H54 (cell line): Measurements from ENCODE around the gene ITGAL.
"Not testable (repeated sequence)": the region's sequence is repeated elsewhere in the genome, so short reads cannot be mapped to it uniquely, and the experiment has no call there.

ENCODE experiments used
- DNase-seq: peaks from one replicate; pipeline ENCODE4 v3.0.0; 2011; ENCODE audit warnings: low spot score, mixed read lengths; ENCODE audit not compliant: insufficient read length
- FAIRE-seq: peaks from 3 replicates; lab custom pipeline; 2011; peaks lifted over from hg19 to GRCh38; lab: Jason Lieb, UNC
- POLR2A ChIP-seq: IDR thresholded peaks from 2 replicates; pipeline ENCODE4 v1.6.1; 2011; ENCODE audit warnings: low read depth, mild to moderate bottlenecking, low read length

ITGAL gene

DNA sequence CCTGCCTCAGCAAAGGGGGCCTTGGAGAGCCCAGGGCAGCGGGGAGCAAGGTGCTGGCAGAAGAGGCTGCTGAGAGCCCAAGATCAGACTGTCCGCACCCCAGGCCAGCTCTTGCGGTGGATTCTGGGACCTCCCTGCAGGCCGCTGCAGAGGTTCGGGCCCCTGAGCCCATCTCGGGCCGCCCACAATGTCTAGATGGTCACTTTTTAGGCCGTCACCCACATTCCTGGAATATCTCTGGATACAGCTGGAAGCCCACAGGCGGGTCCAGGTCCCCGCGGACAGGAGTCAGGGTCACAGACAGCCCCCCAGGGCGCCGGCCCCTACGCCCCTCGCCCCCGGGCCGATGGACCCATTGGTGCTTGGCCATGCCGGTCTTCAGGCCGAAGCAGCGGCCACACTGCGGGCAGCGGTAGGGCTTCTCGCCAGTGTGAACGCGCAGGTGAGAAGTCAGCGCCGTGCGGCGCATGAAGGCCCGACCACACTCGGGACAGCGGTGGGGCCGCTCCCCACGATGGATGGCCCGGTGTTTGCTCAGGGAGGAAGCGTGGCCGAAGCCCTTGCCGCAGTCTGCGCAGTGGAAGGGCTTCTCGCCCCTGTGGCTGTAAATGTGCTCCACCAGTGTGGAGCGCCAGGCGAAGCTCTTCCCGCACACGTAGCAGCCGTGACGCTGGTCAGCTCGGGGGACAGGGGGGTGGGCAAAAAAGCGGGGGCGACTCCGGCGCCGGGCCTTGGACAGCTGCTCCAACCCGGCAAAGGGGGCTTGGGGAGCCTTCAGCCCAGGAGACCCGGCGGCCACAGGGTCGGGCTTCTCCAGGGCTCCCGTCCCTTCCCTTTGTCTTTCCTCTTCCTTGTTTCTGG is 60.0 kb downstream of the ITGAL start:
- DNase-seq (no peak), FAIRE-seq (no peak)
- TF ChIP-seq POLR2A = no peak

DNA sequence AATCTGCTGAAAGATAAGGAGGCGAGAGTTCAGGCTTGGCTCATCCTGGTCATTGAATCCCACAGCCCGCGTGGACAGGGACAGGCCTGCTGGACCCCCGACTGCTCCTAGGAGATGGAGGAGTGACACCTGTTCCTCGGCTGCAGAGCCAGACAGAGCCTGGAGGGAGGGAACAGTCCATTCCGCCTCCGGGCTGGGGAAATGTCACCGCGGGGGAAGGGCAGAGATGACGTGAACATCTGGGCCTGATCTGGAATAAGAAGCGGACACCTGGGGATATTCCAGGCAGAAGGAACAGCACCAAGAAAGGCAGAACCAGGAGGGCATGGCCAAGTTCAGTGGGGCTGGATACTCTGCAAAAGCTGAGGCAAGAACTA is 60.6 kb downstream of the ITGAL start:
- DNase-seq = no peak
- FAIRE-seq = no peak
- no peak for TF ChIP-seq POLR2A

DNA sequence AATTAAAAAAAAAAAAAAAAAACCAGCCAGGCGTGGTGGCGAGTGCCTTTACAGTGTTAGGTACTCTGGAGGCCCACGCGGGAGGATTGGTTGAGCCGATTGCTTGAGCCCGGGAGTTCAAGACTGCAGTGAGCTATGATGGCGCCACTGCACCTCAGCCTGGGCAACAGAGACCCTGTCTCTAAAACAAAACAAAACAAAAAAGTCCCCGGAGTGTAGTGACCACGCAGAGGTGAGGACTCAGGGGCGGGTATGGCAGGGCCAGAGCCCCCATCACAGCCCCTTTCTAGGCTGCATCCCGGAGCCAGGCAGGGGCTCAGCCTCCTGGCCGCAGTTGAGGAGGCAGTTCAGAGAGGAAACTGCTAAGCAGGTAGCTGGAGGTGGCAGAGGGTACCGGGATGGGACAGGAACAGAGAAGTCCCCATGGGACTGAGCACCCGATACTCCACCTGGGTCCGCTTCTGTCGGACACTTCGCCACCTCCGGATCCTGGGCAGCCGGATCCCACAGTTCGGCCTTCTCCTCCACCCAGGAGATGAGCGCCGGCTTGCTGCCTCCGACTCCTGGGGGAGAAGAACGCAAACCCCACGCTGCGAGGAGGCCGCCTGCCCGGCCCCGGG is 61.3 kb downstream of the ITGAL start:
- FAIRE-seq (no peak), DNase-seq (no peak)
- no peak for TF ChIP-seq POLR2A

DNA sequence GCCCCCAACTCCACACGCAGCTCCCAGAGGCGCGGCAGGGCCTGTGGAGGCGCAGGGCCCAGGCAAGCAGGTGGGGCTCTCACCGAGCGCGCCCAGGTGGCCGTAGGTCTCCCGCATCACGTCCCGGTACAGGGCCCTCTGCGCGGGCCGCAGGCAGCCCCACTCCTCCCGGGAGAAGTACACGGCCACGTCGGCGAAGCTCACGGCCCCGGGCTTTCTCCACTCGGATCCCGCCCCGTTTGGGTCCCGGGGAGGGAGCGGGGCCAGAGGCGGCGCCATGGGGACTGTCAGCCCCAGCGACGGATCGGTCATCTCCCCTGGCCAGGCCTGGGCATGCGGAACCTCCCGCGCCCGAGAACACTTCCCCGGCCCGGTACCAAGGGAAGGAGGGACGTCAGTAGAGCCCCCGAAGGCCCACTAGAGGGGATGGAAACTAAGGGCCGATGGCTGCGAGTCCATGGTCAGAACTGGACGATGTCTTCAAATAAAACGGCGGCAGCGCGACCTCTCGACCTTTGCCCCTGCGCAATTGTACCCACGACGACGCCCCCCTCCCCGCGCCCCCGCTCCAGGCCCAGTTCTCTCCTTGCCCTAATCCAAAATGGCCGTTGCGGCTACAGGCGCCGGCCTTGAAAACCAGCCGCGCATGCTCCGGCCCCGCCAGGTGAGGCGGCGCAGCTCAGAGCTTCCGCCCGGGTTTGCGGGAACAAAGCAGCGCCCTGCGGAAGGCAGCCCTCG is 62.0 kb downstream of the ITGAL start, which contains the start of gene ZNF747:
TSS of gene ZNF747 (minus strand) at position 491 of the 738 bp plus-strand sequence. CDS start at position 312, 179 bp downstream.
- peak; percentile 28; the same call in 1 of the 2 replicates for TF ChIP-seq POLR2A
- peak; percentile 85 for DNase-seq
- FAIRE-seq = no peak

DNA sequence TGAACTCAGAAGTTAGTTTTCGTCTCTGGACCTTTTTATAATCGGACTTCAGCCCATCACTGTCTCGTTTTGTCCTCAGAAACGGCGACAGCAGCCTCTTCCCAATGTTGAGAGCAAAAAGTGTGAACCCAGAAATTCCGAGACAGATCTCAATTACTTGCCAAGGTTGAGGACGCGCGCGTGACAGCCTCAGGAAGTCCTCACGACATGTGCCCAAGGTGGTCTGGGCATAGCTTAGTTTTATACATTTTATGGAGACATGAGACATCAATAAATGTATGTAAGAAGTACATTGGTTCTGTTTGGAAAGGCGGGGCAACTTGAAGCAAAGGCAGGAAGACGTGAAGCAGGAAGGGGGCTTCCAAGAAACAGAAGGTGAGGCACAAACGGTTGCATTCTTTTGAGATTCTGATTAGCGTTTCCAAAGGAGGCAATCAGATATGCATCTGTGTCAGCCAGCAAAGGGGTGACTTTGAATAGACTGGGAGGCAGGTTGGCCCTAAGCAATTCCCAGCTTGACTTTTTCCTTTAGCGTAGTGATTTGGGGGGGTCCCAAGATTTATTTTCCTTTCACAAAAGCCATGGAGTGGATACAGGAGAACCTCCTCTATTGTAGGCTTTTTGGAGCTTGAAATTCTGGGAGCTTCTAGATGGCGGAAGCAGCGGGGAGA is 62.7 kb downstream of the ITGAL start:
- FAIRE-seq = no peak
- no peak for TF ChIP-seq POLR2A
- DNase-seq = no peak

DNA sequence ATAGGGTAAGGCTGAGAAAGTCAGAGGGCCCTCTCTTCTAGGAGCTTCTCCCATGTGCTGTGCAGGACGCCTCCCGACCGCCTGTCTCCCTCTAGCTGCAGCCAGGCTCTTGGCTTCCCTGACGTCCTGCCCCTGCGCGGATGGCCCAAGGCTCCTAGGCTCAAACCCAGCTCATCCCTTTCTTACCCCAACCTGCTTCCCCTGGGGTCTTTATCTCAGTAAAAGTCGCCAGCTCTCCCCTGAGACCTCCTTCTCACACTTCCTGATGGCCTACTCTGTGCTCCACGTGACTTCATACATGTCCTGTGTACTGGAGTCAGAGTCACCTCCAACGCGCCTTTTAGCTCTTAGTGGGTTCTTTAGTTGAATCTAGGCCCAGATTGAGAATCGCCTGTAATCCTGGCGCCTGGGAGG is 63.2 kb downstream of the ITGAL start:
- TF ChIP-seq POLR2A = no peak
- FAIRE-seq = no peak
- DNase-seq = no peak

DNA sequence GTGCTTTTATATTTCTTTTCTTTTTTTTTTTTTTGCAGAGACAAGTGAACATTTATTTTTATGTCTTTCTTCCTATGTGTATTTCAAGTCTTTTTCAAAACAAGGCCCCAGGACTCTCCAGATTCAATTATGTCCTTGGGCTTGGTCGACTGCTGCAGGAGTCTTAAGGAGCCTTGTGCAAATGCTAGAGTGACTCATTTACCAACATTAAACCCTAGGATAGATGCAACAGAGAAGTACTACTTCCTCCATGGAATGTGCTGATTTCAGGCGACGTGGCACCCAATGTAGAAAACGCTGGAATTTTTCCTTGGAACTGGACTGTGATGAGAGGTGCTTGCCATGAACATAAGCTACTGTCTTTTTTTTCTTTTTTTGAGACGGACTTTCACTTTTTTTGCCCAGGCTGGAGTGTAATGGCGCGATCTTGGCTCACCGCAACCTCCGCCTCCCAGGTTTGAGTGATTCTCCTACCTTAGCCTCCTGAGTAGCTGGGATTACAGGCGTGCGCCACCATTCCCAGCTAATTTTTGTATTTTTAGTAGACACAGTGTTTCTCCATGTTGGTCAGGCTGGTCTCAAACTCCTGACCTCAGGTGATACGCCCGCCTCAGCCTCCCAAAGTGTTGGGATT is 64.0 kb downstream of the ITGAL start:
- not testable (repeated sequence) for FAIRE-seq, DNase-seq

DNA sequence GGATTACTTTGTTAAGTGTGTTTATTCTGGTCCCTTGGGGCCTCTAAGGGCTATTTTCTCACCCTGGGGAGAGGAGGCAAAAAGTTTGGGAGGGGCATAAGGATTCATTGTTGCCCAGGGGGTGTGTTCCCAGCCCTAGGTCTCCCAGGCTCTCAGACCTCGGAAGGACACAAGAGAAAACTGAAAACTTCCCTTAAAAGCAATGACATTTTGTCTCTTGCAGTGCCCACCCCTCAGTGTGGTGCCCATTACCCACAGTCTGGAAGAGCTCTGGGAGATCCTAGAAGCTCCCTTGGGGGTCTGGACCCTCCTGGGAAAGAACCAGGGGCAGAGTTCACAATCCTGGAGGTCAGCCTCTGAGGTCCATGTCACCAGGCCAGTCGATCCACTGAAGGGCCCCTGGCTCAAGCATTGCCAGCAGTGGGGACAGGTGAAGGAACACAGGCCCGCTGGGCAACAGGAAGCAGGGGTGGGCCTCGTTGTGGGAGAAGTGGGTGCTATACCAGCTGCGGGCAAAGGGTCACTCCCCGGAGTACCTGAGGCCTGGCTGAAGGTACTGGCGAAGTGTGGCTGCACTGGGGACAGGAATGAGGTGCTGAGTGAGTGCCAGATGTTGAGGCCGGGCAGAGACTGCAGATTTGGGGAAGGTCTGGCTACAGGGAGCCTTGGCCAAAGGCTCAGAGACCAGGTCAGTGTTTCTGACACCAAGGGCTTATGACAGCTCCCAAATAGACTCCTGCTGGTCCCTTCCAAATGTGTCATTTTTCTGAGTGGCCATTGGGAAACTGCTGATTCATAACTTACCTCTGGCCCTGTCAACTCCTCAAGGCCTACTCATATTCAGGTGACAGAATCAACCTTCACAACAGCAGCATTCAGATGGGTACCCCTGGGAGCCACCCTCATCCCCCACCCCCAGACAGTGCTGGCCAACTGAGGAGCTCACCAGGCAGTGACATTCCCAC is 66.7 kb downstream of the ITGAL start:
- no peak for DNase-seq
- FAIRE-seq = no peak
- TF ChIP-seq POLR2A = no peak

DNA sequence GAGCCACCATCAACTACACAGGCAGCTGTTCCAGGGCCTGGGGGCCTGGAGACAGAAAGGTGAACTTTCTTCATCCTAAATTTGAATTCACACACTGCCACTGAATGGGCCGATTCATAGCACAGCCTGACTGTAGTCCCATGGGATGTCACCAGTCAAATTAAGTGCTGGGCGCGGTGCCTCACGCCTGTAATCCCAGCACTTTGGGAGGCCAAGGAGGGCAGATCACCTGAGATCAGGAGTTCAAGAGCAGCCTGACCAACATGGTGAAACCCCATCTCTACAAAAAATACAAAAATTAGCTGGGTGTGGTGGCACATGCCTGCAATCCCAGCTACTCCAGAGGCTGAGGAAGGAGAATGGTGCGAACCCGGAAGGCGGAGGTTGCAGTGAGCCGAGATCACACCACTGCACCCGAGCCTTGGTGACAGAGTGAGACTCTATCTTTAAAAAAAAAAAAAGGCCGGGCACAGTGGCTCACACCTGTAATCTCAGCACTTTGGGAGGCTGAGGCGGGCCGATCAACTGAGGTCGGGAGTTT is 67.5 kb downstream of the ITGAL start:
- DNase-seq, FAIRE-seq: not testable (repeated sequence)

DNA sequence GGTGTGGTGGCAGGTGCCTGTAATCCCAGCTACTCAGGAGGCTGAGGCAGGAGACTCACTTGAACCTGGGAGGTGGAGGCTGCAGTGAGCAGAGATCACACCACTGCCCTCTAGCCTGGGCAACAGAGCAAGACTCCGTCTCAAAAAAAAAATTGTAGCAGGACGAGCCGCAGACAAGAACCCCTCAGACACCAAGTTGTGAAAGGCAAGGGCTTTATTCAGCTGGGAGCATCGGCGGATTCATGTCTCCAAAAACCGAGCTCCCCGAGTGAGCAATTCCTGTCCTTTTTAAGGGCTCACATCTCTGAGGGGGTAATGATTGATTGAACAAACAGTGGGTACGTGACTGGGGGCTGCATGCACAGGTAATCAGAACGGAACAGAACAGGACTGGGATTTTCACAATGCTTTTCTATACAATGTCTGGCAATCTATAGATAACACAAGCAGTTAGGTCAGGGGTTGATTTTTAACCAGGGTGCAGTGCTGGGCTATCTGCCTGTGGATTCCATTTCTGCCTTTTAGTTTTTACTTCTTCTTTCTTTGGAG is 68.4 kb downstream of the ITGAL start:
- DNase-seq, FAIRE-seq: not testable (repeated sequence)

DNA sequence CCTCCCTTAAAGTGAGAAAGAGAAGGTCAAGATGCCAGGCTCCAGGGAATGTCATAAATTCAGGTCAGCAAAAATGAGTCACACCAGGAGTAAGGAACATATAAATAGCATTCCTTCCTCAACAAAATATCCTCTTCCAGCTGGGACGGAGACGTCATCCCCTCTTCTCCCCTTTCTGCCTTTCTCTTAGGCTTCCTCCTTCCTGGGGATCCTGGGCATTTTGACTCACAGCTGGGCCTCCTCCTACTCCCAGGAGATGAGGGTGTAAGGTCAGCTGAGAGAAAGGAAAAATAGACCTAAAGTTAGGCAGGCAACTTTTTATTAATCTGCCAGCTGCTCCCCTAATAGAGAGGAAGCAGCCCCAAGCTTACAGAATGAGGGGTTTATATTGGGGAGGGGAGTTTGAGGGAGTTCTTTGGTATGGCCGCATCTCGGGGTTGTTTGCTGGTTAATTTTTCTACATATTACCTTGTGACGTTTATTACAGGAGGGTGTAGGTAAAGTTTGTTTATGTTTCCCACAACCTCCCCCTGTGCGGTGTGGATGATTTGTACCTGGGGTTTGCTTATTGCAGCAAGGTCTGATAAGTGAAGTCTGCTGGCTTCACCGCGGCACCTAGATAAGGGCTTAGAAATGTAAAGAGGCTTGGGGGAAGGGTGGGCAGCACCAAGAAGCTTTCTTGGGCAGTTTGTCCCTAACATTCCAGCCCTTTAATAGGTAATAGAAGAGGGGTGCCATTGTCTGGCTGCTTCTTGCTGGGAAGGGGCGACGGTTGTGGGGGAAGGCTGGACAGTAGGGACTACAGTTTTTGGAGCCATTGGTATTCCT is 69.2 kb downstream of the ITGAL start:
- peak; percentile 67 for DNase-seq
- no peak for TF ChIP-seq POLR2A
- FAIRE-seq = peak; percentile 60
